SK-N-MC (cell line): ENCODE measurements around the gene SPHK2.

ENCODE experiments used
- DNase-seq: peaks from one replicate; pipeline ENCODE4 v3.0.0-alpha.2; 2011; ENCODE audit warnings: low read depth, low spot score
- H3K27ac ChIP-seq: fragments of 200-600 bp; sonication (generic); 2 replicates; pipeline ENCODE4 v1.5.1; 2016; ENCODE audit warnings: mixed run types
- H3K36me3 ChIP-seq: fragments of 200-600 bp; sonication (generic); 2 replicates; pipeline ENCODE4 v1.6.1; 2017; ENCODE audit warnings: antibody characterized with exemption, low read length, mixed read lengths; ENCODE audit not compliant: insufficient read depth
- H3K4me3 ChIP-seq: fragments of 200-600 bp; sonication (generic); 2 replicates; pipeline ENCODE4 v1.5.1; 2016
- H3K9ac ChIP-seq: fragments of 200-600 bp; sonication (generic); 2 replicates; pipeline ENCODE4 v1.8.0; 2017; ENCODE audit warnings: mixed run types, mixed read lengths; ENCODE audit not compliant: insufficient read length
- H3K9me3 ChIP-seq: fragments of 200-600 bp; sonication (generic); 2 replicates; pipeline ENCODE4 v1.6.1; 2017; ENCODE audit warnings: low read depth, mild to moderate bottlenecking, antibody characterized with exemption, low read length, moderate library complexity, mixed read lengths
- EZH2 ChIP-seq: fragments of 200-600 bp; sonication (generic); IDR thresholded peaks from one replicate; pipeline ENCODE4 v1.6.1; 2017; ENCODE audit warnings: antibody characterized with exemption
- FOXP2 ChIP-seq: optimal IDR thresholded peaks from 2 replicates; pipeline ENCODE3; 2011; ENCODE audit warnings: mild to moderate bottlenecking, moderate library complexity; ENCODE audit not compliant: insufficient read depth; ENCODE audit errors: extremely low read length, control extremely low read depth
- POLR2AphosphoS5 ChIP-seq: IDR thresholded peaks from 2 replicates; pipeline ENCODE4 v1.6.1; 2012; ENCODE audit warnings: mild to moderate bottlenecking, low read depth, low read length, borderline replicate concordance

SPHK2 gene

GRCh38 chr19:48635966-48636858 is 16.9 kb downstream of the SPHK2 start:
- no peak for TF ChIP-seq FOXP2
- no peak for TF ChIP-seq POLR2AphosphoS5
- no peak for TF ChIP-seq EZH2
- Histone ChIP-seq H3K9ac (peak overlapping the region; percentile 80), H3K9me3 (no peaks in the 10 kb centered on the region), H3K36me3 (peaks cover 4% of the 10 kb centered on the region; the same call in 1 of the 2 replicates), H3K4me3 (peak overlapping the region; percentile 88), H3K27ac (no peak overlapping the region)
- no peak for DNase-seq

- no peak for DNase-seq
- Histone ChIP-seq H3K9me3 (no peaks in the 10 kb centered on the region), H3K4me3 (peak within 1 kb of the TSS; percentile 88), H3K9ac (peak within 1 kb of the TSS; percentile 92), H3K27ac (peak within 1 kb of the TSS; percentile 99), H3K36me3 (no peaks in the 10 kb centered on the region)
- TF ChIP-seq POLR2AphosphoS5: peak; percentile 42; the same call in 1 of the 2 replicates
- TF ChIP-seq FOXP2: no peak
These were observed 17.6 kb downstream of the SPHK2 start, which contains the start of gene DBP for GRCh38 chr19:48636859-48637448. TSS of gene DBP (minus strand) at chr19:48637379. CDS start at chr19:48636994, 385 bp downstream.

DNA sequence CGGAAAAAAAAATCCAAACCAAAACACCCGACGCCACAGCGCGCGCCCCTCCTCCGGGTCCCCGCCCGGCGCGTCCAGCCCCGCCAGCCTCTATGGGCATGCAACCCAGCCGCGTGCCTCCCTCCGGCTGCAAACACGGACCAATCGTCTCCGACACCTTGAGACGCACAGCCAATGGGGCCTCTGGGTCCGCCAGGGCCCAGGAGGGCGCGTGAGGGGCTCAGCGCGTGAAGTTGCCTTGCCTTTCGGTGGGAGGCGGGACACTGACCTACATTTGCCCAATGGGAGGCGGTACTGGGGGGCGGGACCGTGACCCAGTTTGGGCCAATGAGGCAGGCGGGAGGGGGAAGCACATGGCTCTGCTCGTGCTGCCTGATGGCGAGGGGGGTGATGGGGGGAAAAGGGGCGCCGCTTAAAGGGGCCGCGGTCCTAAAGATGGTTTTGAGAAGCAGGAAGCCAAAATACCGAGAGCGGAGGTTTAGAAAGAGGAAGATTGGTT is 18.2 kb downstream of the SPHK2 start:
- Histone ChIP-seq H3K9ac (peak overlapping the region; percentile 92), H3K4me3 (peak overlapping the region; percentile 88), H3K9me3 (no peaks in the 10 kb centered on the region), H3K36me3 (no peaks in the 10 kb centered on the region), H3K27ac (peak overlapping the region; percentile 99)
- peak; percentile 94 for DNase-seq
- TF ChIP-seq FOXP2 (peak; percentile 72), EZH2 (no peak)

DNA sequence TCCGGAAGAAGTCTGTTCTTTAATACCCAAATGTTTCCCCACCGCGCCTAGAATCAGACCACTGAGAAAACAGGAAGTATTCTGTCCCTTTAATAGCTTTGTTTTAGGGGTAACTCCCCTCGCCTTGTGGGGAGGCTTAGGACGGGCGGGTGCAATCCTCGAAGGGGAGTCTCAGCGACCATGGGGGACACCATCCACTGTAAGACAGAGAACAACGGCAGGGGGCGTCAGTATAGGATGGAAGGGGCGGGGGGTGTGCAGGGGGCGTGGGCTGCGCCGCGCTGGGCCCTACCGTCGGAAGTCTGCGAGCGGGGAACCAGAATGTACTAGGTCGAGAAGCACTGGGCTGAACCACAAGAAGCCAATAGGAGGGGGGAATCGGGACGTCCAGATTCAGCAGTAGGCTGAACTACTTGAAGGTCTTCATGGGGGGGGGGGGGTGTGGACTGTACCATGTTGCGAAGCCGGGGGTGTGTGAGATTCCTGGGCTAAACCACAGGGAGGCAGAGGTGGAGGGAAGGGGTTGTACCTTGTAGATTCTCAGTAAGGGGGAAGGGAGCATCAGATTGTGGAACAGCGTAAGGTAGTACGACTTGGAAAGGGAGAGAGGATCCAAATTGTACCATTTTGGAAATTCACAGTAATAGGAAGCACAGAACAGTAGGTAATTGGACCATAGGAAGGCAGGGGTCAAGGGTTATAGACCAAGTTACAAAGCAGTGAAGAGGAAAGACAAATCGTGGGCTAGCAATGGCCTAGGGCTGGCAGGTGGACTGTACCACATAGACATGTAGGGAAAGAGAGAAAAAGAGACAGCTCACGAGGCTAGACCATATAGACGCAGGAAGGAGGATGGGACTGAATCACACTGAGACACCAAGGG is 18.9 kb downstream of the SPHK2 start:
- peak overlapping the region; percentile 99 for H3K27ac ChIP-seq
- peak; percentile 92 for DNase-seq
- peak overlapping the region; percentile 92 for H3K9ac ChIP-seq
- H3K4me3 ChIP-seq: peak overlapping the region; percentile 88
- TF ChIP-seq POLR2AphosphoS5 (no peak; the same call in 1 of the 2 replicates), FOXP2 (no peak), EZH2 (no peak)
- H3K9me3 ChIP-seq: no peaks in the 10 kb centered on the region
- H3K36me3 ChIP-seq: no peaks in the 10 kb centered on the region

GRCh38 chr19:48638831-48639381 is 19.6 kb downstream of the SPHK2 start:
- Histone ChIP-seq H3K4me3 (no peak overlapping the region), H3K36me3 (no peaks in the 10 kb centered on the region), H3K27ac (peak overlapping the region; percentile 99), H3K9ac (no peak overlapping the region), H3K9me3 (no peaks in the 10 kb centered on the region)
- no peak for DNase-seq
- TF ChIP-seq POLR2AphosphoS5: no peak
- TF ChIP-seq FOXP2: no peak
- no peak for TF ChIP-seq EZH2

- Histone ChIP-seq H3K9me3 (no peaks in the 10 kb centered on the region), H3K4me3 (no peak overlapping the region), H3K27ac (peak overlapping the region; percentile 25; the same call in 1 of the 2 replicates), H3K36me3 (no peaks in the 10 kb centered on the region), H3K9ac (no peak overlapping the region)
- DNase-seq: no peak
- TF ChIP-seq EZH2 (no peak), FOXP2 (no peak), POLR2AphosphoS5 (no peak)
These were observed 20.4 kb downstream of the SPHK2 start for GRCh38 chr19:48639483-48640375.

GRCh38 chr19:48641850-48642249 is 22.5 kb downstream of the SPHK2 start:
- Histone ChIP-seq H3K9me3 (no peaks in the 10 kb centered on the region), H3K36me3 (no peaks in the 10 kb centered on the region), H3K27ac (no peak overlapping the region), H3K4me3 (no peak overlapping the region), H3K9ac (no peak overlapping the region)
- DNase-seq: no peak
- TF ChIP-seq EZH2 (no peak), FOXP2 (no peak), POLR2AphosphoS5 (no peak)

GRCh38 chr19:48642862-48643261 is 23.6 kb downstream of the SPHK2 start:
- Histone ChIP-seq H3K36me3 (no peaks in the 10 kb centered on the region), H3K4me3 (no peak overlapping the region), H3K9ac (no peak overlapping the region), H3K27ac (no peak overlapping the region), H3K9me3 (no peaks in the 10 kb centered on the region)
- DNase-seq: no peak
- no peak for TF ChIP-seq POLR2AphosphoS5
